NCI-H2029 (cell line): Measurements from ENCODE around the gene SBK2.

Source experiments
- DNase-seq: peaks from one replicate; lab custom pipeline; 2025; lab: John Stamatoyannopoulos, UW

The SBK2 gene

GRCh38 chr19:55554741-55555152, 17.8 kb upstream of the SBK2 start:
- DNase-seq, result peak; percentile 56

- no peak for DNase-seq
These were observed 17.4 kb upstream of the SBK2 start for GRCh38 chr19:55554302-55554701.

- DNase-seq, result no peak
These were observed 16.6 kb upstream of the SBK2 start for GRCh38 chr19:55553217-55554182.

- DNase-seq, result no peak
These were observed 15.7 kb upstream of the SBK2 start for GRCh38 chr19:55552620-55553019.

- DNase-seq, result no peak
These were observed 15.3 kb upstream of the SBK2 start for GRCh38 chr19:55552206-55552605.

- DNase-seq, result no peak
These were observed 13.4 kb upstream of the SBK2 start for GRCh38 chr19:55550321-55550650.

- DNase-seq, result no peak
These were observed 12.8 kb upstream of the SBK2 start for GRCh38 chr19:55549500-55550320.

GRCh38 chr19:55546822-55547614, 10.1 kb upstream of the SBK2 start:
- peak; percentile 34 for DNase-seq

- DNase-seq, result no peak
These were observed 9.1 kb upstream of the SBK2 start for GRCh38 chr19:55546011-55546410.

GRCh38 chr19:55545443-55545842, 8.5 kb upstream of the SBK2 start, which contains the start of gene SBK3:
Gene SBK3 (minus strand): TSS chr19:55545543. CDS start chr19:55545543, 0 bp downstream.
- DNase-seq, result no peak

GRCh38 chr19:55544776-55545439, 8.0 kb upstream of the SBK2 start:
- DNase-seq, result no peak

- DNase-seq, result no peak
These were observed 7.1 kb upstream of the SBK2 start for GRCh38 chr19:55544014-55544413.

GRCh38 chr19:55543567-55543966, 6.6 kb upstream of the SBK2 start:
- DNase-seq, result no peak

GRCh38 chr19:55542292-55542855, 5.4 kb upstream of the SBK2 start:
- DNase-seq, result no peak

- DNase-seq, result no peak
These were observed 4.2 kb upstream of the SBK2 start for GRCh38 chr19:55541091-55541490.

GRCh38 chr19:55540619-55541018, 3.7 kb upstream of the SBK2 start:
- no peak for DNase-seq

- DNase-seq, result no peak
These were observed 2.4 kb upstream of the SBK2 start for GRCh38 chr19:55539090-55539984.

- DNase-seq, result no peak
These were observed 1.2 kb upstream of the SBK2 start for GRCh38 chr19:55538132-55538531.

- DNase-seq, result no peak
These were observed 793 bp upstream of the SBK2 start for GRCh38 chr19:55537741-55538111.

GRCh38 chr19:55536366-55536765, 567 bp downstream of the SBK2 start:
- DNase-seq, result no peak
